ENCODE measurements around the gene MTG2. TPM values are rescaled to one million over a fixed set of nuclear protein-coding genes. Genes with fewer than 3 reads are reported as not detected.

The MTG2 gene
- total and polyA plus RNA-seq, 4 donors, result 18.3 to 35.5 (median 28.5) TPM

GRCh38 chr20:62157387-62158087 is 25.3 kb upstream of the MTG2 start:
- Histone ChIP-seq H3K4me1 (ENCODE audit: control insufficient read depth in 5 of 5, insufficient read depth in 5 of 5, low read length in 5 of 5) (peaks cover 0 to 5% (median 0%) of the 10 kb centered on the region in 5 donors), H3K4me3 (no peak overlapping the region), H3K9ac (ENCODE audit: insufficient read depth in 1 of 2, low read length in 2 of 2) (no peak overlapping the region), H3K9me3 (ENCODE audit: control insufficient read depth in 4 of 4, insufficient read depth in 3 of 4, low read length in 3 of 4) (peaks cover 0 to 2% (median 0%) of the 10 kb centered on the region in 4 donors), H3K36me3 (ENCODE audit: control insufficient read depth in 4 of 4, insufficient read depth in 4 of 4, low read length in 4 of 4) (peaks cover 0 to 26% (median 4%) of the 10 kb centered on the region in 4 donors), H3K27ac (ENCODE audit: low read depth in 1 of 2, low read length in 1 of 2) (no peak overlapping the region), H3K27me3 (ENCODE audit: control insufficient read depth in 3 of 3, insufficient read depth in 3 of 3, low read length in 2 of 3) (no peaks in the 10 kb centered on the region)
- no peak for ATAC-seq (ENCODE audit: insufficient read depth, low FRiP score)
- no peak for DNase-seq
- WGBS, 2 donors, result 83 to 88% methylated on average over 25 of the region's 25 CpGs
- no peak for TF ChIP-seq CTCF (IDR thresholded peaks at IDR 0.05; ENCODE audit: control extremely low read depth, extremely low read depth)

- DNase-seq (no peak), ATAC-seq (ENCODE audit: insufficient read depth, low FRiP score) (no peak)
- no peak overlapping the region for H3K27ac ChIP-seq (ENCODE audit: low read depth in 1 of 2, low read length in 1 of 2)
- no peaks in the 10 kb centered on the region for H3K27me3 ChIP-seq (ENCODE audit: control insufficient read depth in 3 of 3, insufficient read depth in 3 of 3, low read length in 2 of 3)
- 97 to 98% methylated on average over 12 of the region's 12 CpGs for WGBS, 2 donors
- peaks cover 0 to 2% (median 0%) of the 10 kb centered on the region in 4 donors for H3K9me3 ChIP-seq (ENCODE audit: control insufficient read depth in 4 of 4, insufficient read depth in 3 of 4, low read length in 3 of 4)
- H3K9ac ChIP-seq (ENCODE audit: insufficient read depth in 1 of 2, low read length in 2 of 2), result no peak overlapping the region
- H3K36me3 ChIP-seq (ENCODE audit: control insufficient read depth in 4 of 4, insufficient read depth in 4 of 4, low read length in 4 of 4), result peaks cover 0 to 30% (median 6%) of the 10 kb centered on the region in 4 donors
- no peak for TF ChIP-seq CTCF (IDR thresholded peaks at IDR 0.05; ENCODE audit: control extremely low read depth, extremely low read depth)
- H3K4me1 ChIP-seq (ENCODE audit: control insufficient read depth in 5 of 5, insufficient read depth in 5 of 5, low read length in 5 of 5), result peaks cover 0 to 5% (median 0%) of the 10 kb centered on the region in 5 donors
- no peak overlapping the region for H3K4me3 ChIP-seq
These were observed 24.8 kb upstream of the MTG2 start for GRCh38 chr20:62158088-62158400.

GRCh38 chr20:62158541-62158940 is 24.3 kb upstream of the MTG2 start:
- no peak overlapping the region for H3K9ac ChIP-seq (ENCODE audit: insufficient read depth in 1 of 2, low read length in 2 of 2)
- peaks cover 0 to 5% (median 0%) of the 10 kb centered on the region in 5 donors for H3K4me1 ChIP-seq (ENCODE audit: control insufficient read depth in 5 of 5, insufficient read depth in 5 of 5, low read length in 5 of 5)
- 97% methylated on average over 22 of the region's 22 CpGs for WGBS, 2 donors
- no peak for DNase-seq
- H3K27ac ChIP-seq (ENCODE audit: low read depth in 1 of 2, low read length in 1 of 2), result no peak overlapping the region
- no peak for TF ChIP-seq CTCF (IDR thresholded peaks at IDR 0.05; ENCODE audit: control extremely low read depth, extremely low read depth)
- no peaks in the 10 kb centered on the region for H3K27me3 ChIP-seq (ENCODE audit: control insufficient read depth in 3 of 3, insufficient read depth in 3 of 3, low read length in 2 of 3)
- no peak for ATAC-seq (ENCODE audit: insufficient read depth, low FRiP score)
- peaks cover 0 to 35% (median 6%) of the 10 kb centered on the region in 4 donors for H3K36me3 ChIP-seq (ENCODE audit: control insufficient read depth in 4 of 4, insufficient read depth in 4 of 4, low read length in 4 of 4)
- H3K4me3 ChIP-seq, result no peak overlapping the region
- no peaks in the 10 kb centered on the region for H3K9me3 ChIP-seq (ENCODE audit: control insufficient read depth in 4 of 4, insufficient read depth in 3 of 4, low read length in 3 of 4)

All from lung (tissue), 12 donors.